Measurements from ENCODE around the gene HBG2. TPM values are rescaled to one million over a fixed set of nuclear protein-coding genes. Genes with fewer than 3 reads are reported as not detected.

The HBG2 gene
- total RNA-seq, 1 donor from 2014 or later, result not detected

DNA sequence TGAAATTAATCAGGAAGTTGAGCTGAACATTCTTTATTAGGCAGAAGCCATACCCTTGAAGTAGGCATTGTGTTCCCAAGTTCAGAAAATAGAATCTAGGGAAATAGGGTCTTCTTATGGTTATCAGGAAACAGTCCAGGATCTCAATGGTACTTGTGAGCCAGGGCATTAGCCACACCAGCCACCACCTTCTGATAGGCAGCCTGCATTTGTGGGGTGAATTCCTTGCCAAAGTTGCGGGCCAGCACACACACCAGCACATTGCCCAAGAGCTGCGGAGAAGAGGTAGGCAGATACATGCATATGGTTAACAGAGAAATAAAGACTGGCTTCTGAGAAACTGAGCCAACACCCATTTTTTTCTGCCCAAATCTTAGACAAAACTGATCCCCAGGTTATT, 21.8 kb downstream of the HBG2 start:
- TF ChIP-seq, protein P1, sequence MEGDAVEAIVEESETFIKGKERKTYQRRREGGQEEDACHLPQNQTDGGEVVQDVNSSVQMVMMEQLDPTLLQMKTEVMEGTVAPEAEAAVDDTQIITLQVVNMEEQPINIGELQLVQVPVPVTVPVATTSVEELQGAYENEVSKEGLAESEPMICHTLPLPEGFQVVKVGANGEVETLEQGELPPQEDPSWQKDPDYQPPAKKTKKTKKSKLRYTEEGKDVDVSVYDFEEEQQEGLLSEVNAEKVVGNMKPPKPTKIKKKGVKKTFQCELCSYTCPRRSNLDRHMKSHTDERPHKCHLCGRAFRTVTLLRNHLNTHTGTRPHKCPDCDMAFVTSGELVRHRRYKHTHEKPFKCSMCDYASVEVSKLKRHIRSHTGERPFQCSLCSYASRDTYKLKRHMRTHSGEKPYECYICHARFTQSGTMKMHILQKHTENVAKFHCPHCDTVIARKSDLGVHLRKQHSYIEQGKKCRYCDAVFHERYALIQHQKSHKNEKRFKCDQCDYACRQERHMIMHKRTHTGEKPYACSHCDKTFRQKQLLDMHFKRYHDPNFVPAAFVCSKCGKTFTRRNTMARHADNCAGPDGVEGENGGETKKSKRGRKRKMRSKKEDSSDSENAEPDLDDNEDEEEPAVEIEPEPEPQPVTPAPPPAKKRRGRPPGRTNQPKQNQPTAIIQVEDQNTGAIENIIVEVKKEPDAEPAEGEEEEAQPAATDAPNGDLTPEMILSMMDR (IDR thresholded peaks at IDR 0.05; ENCODE audit: insufficient read depth, low read length, poor library complexity, severe bottlenecking), result no peak
- no peak for DNase-seq (ENCODE audit: low read depth)
- Histone ChIP-seq H3K27me3 (ENCODE audit: control insufficient read depth, insufficient read depth, low read length) (no peaks in the 10 kb centered on the region), H3K36me3 (ENCODE audit: control insufficient read depth, insufficient read depth, low read length) (no peaks in the 10 kb centered on the region), H3K4me3 (ENCODE audit: low read depth, low read length) (no peak overlapping the region)

DNA sequence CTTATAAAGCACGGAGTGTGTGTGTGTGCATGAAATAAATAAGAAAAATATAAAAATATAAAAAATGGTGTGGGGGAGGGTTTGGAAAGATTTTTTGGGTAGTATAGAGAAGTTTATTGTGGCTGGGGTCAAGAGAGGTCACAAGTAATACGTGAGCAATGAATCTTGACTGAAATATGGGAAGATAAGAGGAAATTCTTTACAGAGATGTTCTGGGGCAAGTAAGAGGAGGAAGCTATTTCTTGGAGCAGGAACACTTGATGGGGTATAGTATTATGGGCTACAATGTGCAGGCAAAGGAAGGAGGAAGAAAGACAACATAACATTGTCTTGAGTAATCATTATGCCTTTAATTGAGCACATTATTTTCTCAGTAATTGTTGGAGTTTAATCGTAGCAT, 22.4 kb downstream of the HBG2 start:
- TF ChIP-seq, protein P1 (IDR thresholded peaks at IDR 0.05; ENCODE audit: insufficient read depth, low read length, poor library complexity, severe bottlenecking), result no peak
- no peaks in the 10 kb centered on the region for H3K27me3 ChIP-seq (ENCODE audit: control insufficient read depth, insufficient read depth, low read length)
- H3K36me3 ChIP-seq (ENCODE audit: control insufficient read depth, insufficient read depth, low read length), result no peaks in the 10 kb centered on the region
- no peak overlapping the region for H3K4me3 ChIP-seq (ENCODE audit: low read depth, low read length)
- DNase-seq (ENCODE audit: low read depth), result no peak

DNA sequence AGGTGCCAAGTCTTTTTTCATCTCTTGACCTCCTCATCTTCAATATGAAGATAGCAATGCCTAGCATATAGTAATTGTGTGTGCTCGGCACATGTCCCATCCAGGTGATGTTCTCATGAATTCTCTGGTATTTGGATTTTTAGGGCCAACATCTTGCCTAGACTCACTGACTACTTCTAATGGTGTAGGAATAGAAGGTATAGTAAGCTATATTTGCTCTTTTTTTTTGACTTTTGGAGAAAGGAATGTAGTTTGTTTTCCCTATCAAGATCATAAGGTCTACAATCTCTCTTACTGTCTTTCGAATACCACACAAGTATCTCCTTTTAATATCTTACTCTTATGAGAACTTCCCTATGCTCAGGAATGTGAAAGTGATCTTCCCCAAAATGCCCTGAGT, 23.5 kb downstream of the HBG2 start:
- TF ChIP-seq, protein P1 (IDR thresholded peaks at IDR 0.05; ENCODE audit: insufficient read depth, low read length, poor library complexity, severe bottlenecking), result no peak
- no peak for DNase-seq (ENCODE audit: low read depth)
- H3K27me3 ChIP-seq (ENCODE audit: control insufficient read depth, insufficient read depth, low read length), result no peaks in the 10 kb centered on the region

DNA sequence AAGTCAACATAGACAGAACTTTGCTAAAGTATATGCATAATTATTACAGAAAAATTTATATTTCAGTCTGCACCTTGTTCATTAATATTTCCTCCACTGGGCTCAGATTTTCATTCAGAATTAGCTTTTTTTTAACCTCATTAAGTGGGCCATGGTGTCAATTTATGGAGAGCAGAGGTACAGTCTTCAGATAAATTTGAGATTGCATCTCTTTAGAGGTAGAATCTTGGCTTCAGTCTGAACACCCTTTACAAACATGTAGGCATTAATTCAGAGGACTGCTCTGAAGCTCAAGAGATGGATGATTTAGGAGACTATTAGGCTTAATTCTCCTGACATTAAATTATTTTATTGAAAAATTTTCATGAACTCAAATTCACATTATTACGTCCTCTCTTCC, 24.3 kb downstream of the HBG2 start:
- TF ChIP-seq, protein P1 (IDR thresholded peaks at IDR 0.05; ENCODE audit: insufficient read depth, low read length, poor library complexity, severe bottlenecking), result no peak
- no peak overlapping the region for H3K4me3 ChIP-seq (ENCODE audit: low read depth, low read length)
- DNase-seq (ENCODE audit: low read depth), result no peak
- no peaks in the 10 kb centered on the region for H3K36me3 ChIP-seq (ENCODE audit: control insufficient read depth, insufficient read depth, low read length)
- H3K27me3 ChIP-seq (ENCODE audit: control insufficient read depth, insufficient read depth, low read length), result no peaks in the 10 kb centered on the region

More for the DNA sequence above, 23.5 kb downstream of the HBG2 start:
- Histone ChIP-seq H3K4me3 (ENCODE audit: low read depth, low read length) (no peak overlapping the region), H3K36me3 (ENCODE audit: control insufficient read depth, insufficient read depth, low read length) (no peaks in the 10 kb centered on the region)

DNA sequence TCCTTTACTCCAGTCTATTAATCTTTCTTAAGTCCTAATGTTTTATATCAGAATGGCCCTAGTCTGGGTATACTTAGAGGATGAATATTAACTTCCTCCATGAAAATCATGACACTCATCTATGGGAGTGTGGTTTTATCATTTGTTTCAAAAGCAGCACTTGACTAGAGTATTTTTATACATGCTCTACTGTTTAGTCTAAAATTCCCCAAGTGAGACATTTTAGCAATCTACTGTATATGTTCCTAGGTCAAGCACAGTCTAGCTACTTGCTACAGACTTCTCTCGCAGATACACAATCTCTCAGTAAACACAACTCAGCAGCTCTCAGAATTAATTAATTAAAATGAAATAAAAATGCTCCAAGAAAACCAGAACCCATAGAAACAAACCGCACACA, 24.8 kb downstream of the HBG2 start:
- DNase-seq (ENCODE audit: low read depth), result no peak
- TF ChIP-seq, protein P1 (IDR thresholded peaks at IDR 0.05; ENCODE audit: insufficient read depth, low read length, poor library complexity, severe bottlenecking), result no peak
- Histone ChIP-seq H3K27me3 (ENCODE audit: control insufficient read depth, insufficient read depth, low read length) (no peaks in the 10 kb centered on the region), H3K36me3 (ENCODE audit: control insufficient read depth, insufficient read depth, low read length) (no peaks in the 10 kb centered on the region), H3K4me3 (ENCODE audit: low read depth, low read length) (no peak overlapping the region)

DNA sequence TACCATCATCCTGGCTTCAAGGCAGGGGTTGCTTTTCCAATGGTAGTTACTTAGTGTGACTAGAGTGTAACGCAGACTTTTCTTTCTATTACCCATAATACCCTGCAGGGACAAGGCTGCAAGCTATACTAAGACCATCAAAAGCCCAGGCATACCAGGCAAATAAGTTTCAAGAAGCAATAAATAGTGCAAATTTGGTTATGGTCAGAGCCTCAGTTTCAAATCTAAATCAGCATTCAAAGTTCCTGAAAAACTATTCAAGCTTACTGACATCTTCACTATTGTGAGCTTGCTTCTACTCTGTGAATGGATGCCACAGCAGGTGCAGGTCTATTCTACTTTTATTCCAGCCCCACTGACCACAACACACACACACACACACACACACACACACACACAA, 25.2 kb downstream of the HBG2 start:
- no peak overlapping the region for H3K4me3 ChIP-seq (ENCODE audit: low read depth, low read length)
- TF ChIP-seq, protein P1 (IDR thresholded peaks at IDR 0.05; ENCODE audit: insufficient read depth, low read length, poor library complexity, severe bottlenecking), result no peak
- no peaks in the 10 kb centered on the region for H3K27me3 ChIP-seq (ENCODE audit: control insufficient read depth, insufficient read depth, low read length)
- H3K36me3 ChIP-seq (ENCODE audit: control insufficient read depth, insufficient read depth, low read length), result no peaks in the 10 kb centered on the region
- DNase-seq (ENCODE audit: low read depth), result no peak
